Spleen (tissue), 11 donors: Measurements from ENCODE around the gene SEC24B. TPM values are rescaled to one million over a fixed set of nuclear protein-coding genes. Genes with fewer than 3 reads are reported as not detected.

Source experiments
- DNase-seq: peaks from one replicate; pipeline ENCODE4 v3.0.0-alpha.2; 2020
- H3K27ac ChIP-seq, 8 donors: fragments of 200-600 bp; sonication (generic) in 7 of 8; 1 replicate in 4 of 8; 2 replicates in 4 of 8; pipeline versions ENCODE4 v1.5.0 to v1.8.0; 2016 to 2021; ENCODE audit warnings: inconsistent platforms in 4 of 8, mild to moderate bottlenecking in 4 of 8, moderate library complexity in 1 of 8
- H3K27me3 ChIP-seq, 7 donors: fragments of 200-600 bp; sonication (generic) in 6 of 7; replicated peaks in 1 of 7; 1 replicate in 4 of 7; 2 replicates in 3 of 7; pipeline versions ENCODE4 v1.5.0 to v1.8.0; 2016 to 2021; ENCODE audit warnings: inconsistent platforms in 3 of 7, mild to moderate bottlenecking in 1 of 7
- H3K36me3 ChIP-seq, 6 donors: fragments of 200-600 bp; sonication (generic) in 5 of 6; 1 replicate in 4 of 6; 2 replicates in 2 of 6; pipeline versions ENCODE4 v1.5.0 to v1.8.0; 2016 to 2021; ENCODE audit warnings: inconsistent platforms in 2 of 6
- H3K4me1 ChIP-seq, 6 donors: fragments of 200-600 bp; sonication (generic) in 5 of 6; 1 replicate in 3 of 6; 2 replicates in 3 of 6; pipeline versions ENCODE4 v1.5.0 to v1.8.0; 2016 to 2021; ENCODE audit warnings: inconsistent platforms in 3 of 6
- H3K4me3 ChIP-seq, 8 donors: fragments of 200-600 bp; sonication (generic) in 7 of 8; 1 replicate in 4 of 8; 2 replicates in 4 of 8; pipeline versions ENCODE4 v1.5.0 to v1.8.0; 2016 to 2021; ENCODE audit warnings: inconsistent platforms in 4 of 8, mild to moderate bottlenecking in 4 of 8, moderate library complexity in 2 of 8
- H3K9me3 ChIP-seq, 8 donors: fragments of 200-600 bp; sonication (generic) in 7 of 8; 1 replicate in 4 of 8; 2 replicates in 4 of 8; pipeline versions ENCODE4 v1.5.0 to v1.8.0; 2016 to 2021; ENCODE audit warnings: inconsistent platforms in 4 of 8
- CTCF ChIP-seq, 11 experiments: fragments of 200-600 bp in 7 of 11; fragments of 450-650 bp in 4 of 11; sonication (generic) in 4 of 11; IDR thresholded peaks in 8 of 11; conservative IDR thresholded peaks in 3 of 11; 1 replicate in 7 of 11; 2 replicates in 4 of 11; pipeline versions ENCODE4 v1.4.0 to v1.8.0; 2016 to 2021; ENCODE audit warnings: antibody characterized with exemption in 11 of 11, inconsistent platforms in 4 of 11, mild to moderate bottlenecking in 1 of 11
- POLR2A ChIP-seq, 3 donors: fragments of 450-650 bp; IDR thresholded peaks; one replicate each; pipeline ENCODE4 v1.5.1; 2017; ENCODE audit warnings: antibody characterized with exemption in 3 of 3, mild to moderate bottlenecking in 1 of 3
- POLR2AphosphoS5 ChIP-seq, 3 donors: sonication (generic); formaldehyde crosslinking; IDR thresholded peaks; one replicate each; pipeline ENCODE4 v1.5.1; 2017; ENCODE audit warnings: antibody characterized with exemption in 3 of 3
- WGBS, 5 donors: extraction: QIAGEN DNeasy Blood & Tissue Kit in 3 of 5; methylation state at CpG; one replicate each; pipeline versions ENCODE4 v1.1.5 to v1.1.7; 2013 to 2018; 5-methylcytosine and 5-hydroxymethylcytosine counted together
- intact Hi-C: fragments of 100-400 bp; cut with DNase I; formaldehyde crosslinking; loops from one replicate; pipeline ENCODE4 v1.15.0; 2023; ENCODE audit warnings: low total_unique reads
- polyA plus RNA-seq, 3 donors: library from polyadenylated mRNA; stranded (reverse); fragments of 200-250 nt; gene quantifications; one replicate each; pipeline ENCODE4 v1.2.1, GENCODE V29; 2013
- total RNA-seq, 7 donors: library from RNA; depleted of rRNA in 3 of 7; stranded (reverse); fragments of >200 nt in 3 of 7; fragmentation: NEBNext Ultra II Directional in 4 of 7; extraction: Animal tissue kit (Norgen Biotek cat#: 25700) in 4 of 7; gene quantifications; one replicate each; pipeline versions ENCODE4 v1.1.0 to v1.2.1, GENCODE V29; 2016 to 2021
- donor health status: healthy with polysubstance abuse.
- donor health status: DM: no; HTN: no; CAD: no; lungs with moderate emphysema.
- donor health status: DM: no; HTN: no; CAD: no.
- donor health status: Bipolar disorder and iron deficiency.
- donor health status: healthy.
- donor health status: DM: no; HTN: no; CAD: no.
- donor health status: DM: yes; HTN: yes; CAD: no.

Gene SEC24B
- total and polyA plus RNA-seq, 10 donors: 7.1 to 42.9 (median 32.4) TPM

GRCh38 chr4:109435635-109436034 is 2.0 kb downstream of the SEC24B start:
- H3K27me3 ChIP-seq: no peaks in the 10 kb centered on the region
- 71 to 79% (median 73%) methylated on average over 3 of the region's 3 CpGs for WGBS, 5 donors
- TF ChIP-seq POLR2A (IDR thresholded peaks at IDR 0.05) (no peak), CTCF (IDR thresholded peaks at IDR 0.05 in 8 of 11, conservative IDR thresholded peaks at IDR 0.05 in 3 of 11) (no peak), POLR2AphosphoS5 (IDR thresholded peaks at IDR 0.05) (no peak)
- intact Hi-C loops: no loop called here
- peak overlapping the region in 2 of 8 donors; percentile 70 to 90 for H3K4me3 ChIP-seq
- H3K36me3 ChIP-seq: no peaks in the 10 kb centered on the region
- DNase-seq: no peak
- H3K27ac ChIP-seq: peak overlapping the region in 1 of 8 donors; percentile 9
- H3K4me1 ChIP-seq: peaks cover 30 to 80% (median 73%) of the 10 kb centered on the region in 6 donors
- H3K9me3 ChIP-seq: no peaks in the 10 kb centered on the region

GRCh38 chr4:109436504-109436903 is 2.9 kb downstream of the SEC24B start:
- Histone ChIP-seq H3K4me1 (peaks cover 39 to 89% (median 81%) of the 10 kb centered on the region in 6 donors), H3K4me3 (no peak overlapping the region), H3K27me3 (no peaks in the 10 kb centered on the region), H3K9me3 (no peaks in the 10 kb centered on the region), H3K36me3 (no peaks in the 10 kb centered on the region), H3K27ac (peak overlapping the region in 1 of 8 donors; percentile 4)
- no peak for DNase-seq
- no peak for TF ChIP-seq POLR2AphosphoS5 (IDR thresholded peaks at IDR 0.05)
- no peak for TF ChIP-seq POLR2A (IDR thresholded peaks at IDR 0.05)
- no peak for TF ChIP-seq CTCF (IDR thresholded peaks at IDR 0.05 in 8 of 11, conservative IDR thresholded peaks at IDR 0.05 in 3 of 11)
- intact Hi-C loops: no loop called here
- WGBS, 5 donors: 55 to 66% (median 60%) methylated on average over 3 of the region's 3 CpGs

- H3K27ac ChIP-seq: no peak overlapping the region
- H3K36me3 ChIP-seq: peaks cover 0 to 10% (median 4%) of the 10 kb centered on the region in 6 donors
- no peak overlapping the region for H3K4me3 ChIP-seq
- no peaks in the 10 kb centered on the region for H3K27me3 ChIP-seq
- intact Hi-C loops: no loop called here
- H3K9me3 ChIP-seq: peaks cover 0 to 3% (median 0%) of the 10 kb centered on the region in 8 donors
- 60 to 83% (median 75%) methylated on average over 4 of the region's 4 CpGs for WGBS, 5 donors
- peaks cover 32 to 94% (median 86%) of the 10 kb centered on the region in 6 donors for H3K4me1 ChIP-seq
- no peak for TF ChIP-seq POLR2A (IDR thresholded peaks at IDR 0.05)
- TF ChIP-seq POLR2AphosphoS5 (IDR thresholded peaks at IDR 0.05): no peak
- TF ChIP-seq CTCF (IDR thresholded peaks at IDR 0.05 in 8 of 11, conservative IDR thresholded peaks at IDR 0.05 in 3 of 11): no peak
- DNase-seq: no peak
These were observed 7.3 kb downstream of the SEC24B start for GRCh38 chr4:109440948-109441347.

- no peak overlapping the region for H3K27ac ChIP-seq
- H3K4me1 ChIP-seq: peaks cover 25 to 87% (median 76%) of the 10 kb centered on the region in 6 donors
- TF ChIP-seq POLR2A (IDR thresholded peaks at IDR 0.05): no peak
- no peak for TF ChIP-seq POLR2AphosphoS5 (IDR thresholded peaks at IDR 0.05)
- no peak for TF ChIP-seq CTCF (IDR thresholded peaks at IDR 0.05 in 8 of 11, conservative IDR thresholded peaks at IDR 0.05 in 3 of 11)
- WGBS, 5 donors: 93 to 100% (median 98%) methylated on average over 2 of the region's 2 CpGs
- H3K36me3 ChIP-seq: peaks cover 0 to 20% (median 10%) of the 10 kb centered on the region in 6 donors
- H3K9me3 ChIP-seq: peaks cover 0 to 7% (median 2%) of the 10 kb centered on the region in 8 donors
- H3K27me3 ChIP-seq: no peaks in the 10 kb centered on the region
- intact Hi-C loops: no loop called here
- no peak overlapping the region for H3K4me3 ChIP-seq
- no peak for DNase-seq
These were observed 8.3 kb downstream of the SEC24B start for GRCh38 chr4:109441862-109442458.
